ENCODE data around the gene CCSER1.
"Not testable (repeated sequence)": the region's sequence is repeated elsewhere in the genome, so short reads cannot be mapped to it uniquely, and the experiment has no call there.

CCSER1 gene

DNA sequence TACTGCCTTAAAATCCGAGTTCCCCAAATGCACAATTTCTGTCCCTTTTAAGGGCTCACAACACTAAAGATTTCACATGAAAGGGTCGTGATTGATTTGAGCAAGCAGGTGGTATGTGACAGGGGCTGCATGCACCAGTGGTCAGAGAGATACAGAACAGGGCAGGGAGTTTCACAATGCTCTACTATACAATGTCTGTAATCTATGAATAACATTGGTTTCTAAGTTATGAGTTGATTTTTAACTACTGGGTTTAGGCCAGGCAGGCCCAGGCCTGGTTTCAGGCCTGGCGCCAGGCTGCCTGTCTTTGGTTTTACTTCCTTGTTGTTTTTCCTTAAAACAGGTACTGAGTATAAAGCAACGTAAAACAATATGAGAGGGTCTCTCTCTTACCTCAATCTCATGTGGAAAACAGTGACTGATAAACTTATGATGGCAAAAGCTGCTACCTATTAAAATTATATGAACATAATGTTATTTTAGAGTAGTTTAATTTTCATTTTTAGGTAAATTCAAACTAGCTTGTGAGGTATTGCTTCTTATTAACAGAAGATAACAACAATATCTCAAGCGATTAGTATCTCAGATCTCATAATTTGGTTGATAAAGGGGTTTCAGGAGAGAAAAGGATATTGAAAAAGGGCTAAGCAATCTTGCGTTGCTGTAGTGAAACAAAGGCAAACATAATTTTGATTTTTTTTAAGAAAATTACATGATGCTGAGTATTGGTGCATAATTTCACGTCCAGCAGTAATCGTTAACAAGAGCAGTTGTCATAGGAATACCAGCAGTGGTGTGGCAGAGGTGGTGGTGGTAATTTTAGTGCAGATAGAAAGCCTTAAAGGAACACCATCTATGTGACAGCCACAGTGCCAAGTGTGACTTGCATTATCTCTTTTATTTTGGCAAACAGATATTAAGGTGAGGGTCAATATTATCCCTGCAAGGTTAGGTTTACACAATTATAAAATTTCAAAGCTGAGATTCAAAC, 1232.1 kb downstream of the CCSER1 start:
- no peak for DNase-seq (ENCODE audit: low read depth in 2 of 2)

DNA sequence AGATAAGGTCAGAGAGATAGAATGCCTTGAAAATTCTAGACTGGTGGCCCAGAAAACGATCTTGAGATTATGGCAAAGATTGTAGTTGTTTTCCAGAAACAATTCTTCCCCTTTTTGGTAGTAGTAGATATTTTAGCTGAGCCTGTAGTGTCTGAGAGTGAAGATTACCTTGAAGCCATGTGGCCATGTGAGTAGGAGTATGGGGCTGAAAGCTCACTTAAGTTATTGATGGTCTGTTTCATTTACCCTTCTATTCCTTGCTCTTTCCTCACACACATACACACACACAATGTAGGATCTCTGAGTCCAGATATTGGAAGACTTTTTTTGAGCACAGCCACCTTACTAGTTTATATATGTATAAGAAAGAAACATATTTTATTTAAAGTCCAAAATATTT, 1234.9 kb downstream of the CCSER1 start:
- no peak for DNase-seq (ENCODE audit: low read depth in 2 of 2)

DNA sequence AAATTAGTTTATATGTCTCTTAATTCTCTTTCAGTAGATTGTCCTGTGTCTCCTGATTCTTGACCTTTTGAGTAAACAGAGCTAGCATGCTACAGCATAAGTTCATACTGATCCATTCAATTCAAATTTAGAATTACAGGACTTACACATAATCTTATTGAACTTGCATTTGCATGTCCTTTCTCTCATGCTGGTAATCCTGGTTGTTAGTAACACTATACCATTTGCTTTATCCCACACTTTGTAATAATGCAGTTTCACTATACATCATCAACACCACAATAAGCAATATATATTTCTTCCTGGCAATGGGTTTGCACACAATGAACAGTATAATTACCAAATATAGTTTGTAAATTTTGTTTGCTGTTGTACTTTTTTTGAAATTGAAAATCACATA, 1239.4 kb downstream of the CCSER1 start:
- DNase-seq (ENCODE audit: low read depth in 2 of 2) = no peak

DNA sequence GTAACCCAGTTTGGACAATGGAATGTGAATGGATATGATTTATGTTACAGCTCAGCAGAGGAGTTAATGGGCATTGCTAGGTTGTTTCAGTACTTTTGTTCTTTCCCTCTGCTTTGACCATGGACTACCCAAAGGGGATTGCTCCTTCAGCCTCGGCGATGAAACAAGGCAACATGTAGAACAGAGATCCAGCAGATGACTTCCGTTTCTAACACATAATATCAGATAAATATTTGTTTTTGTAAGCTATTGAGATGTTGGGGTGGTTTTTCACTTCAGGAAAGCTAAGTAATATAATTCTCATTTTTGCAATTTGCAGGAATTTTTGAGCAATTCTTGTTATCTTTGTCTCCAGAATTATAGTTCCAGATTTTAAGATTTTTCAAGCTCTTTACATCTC, 1241.9 kb downstream of the CCSER1 start:
- DNase-seq (ENCODE audit: low read depth in 2 of 2) = no peak

DNA sequence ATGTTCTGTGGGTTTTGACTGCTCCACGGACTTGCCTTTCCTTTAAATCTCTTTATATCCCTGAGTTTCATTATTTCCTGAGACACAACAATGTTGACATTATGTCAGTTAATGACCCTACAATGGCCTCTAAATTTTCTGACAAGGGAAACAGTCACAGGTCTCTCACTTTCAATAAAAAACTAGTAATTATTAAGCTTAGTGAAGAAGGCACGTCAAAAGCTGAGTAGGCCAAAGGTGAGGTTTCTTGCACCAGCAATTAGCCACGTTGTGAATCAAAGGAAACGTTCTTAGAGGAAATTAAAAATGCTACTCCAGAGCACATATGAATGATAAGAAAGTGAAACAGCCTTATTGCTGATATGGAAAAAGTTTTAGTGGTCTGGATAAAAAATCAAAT, 1246.4 kb downstream of the CCSER1 start:
- no peak for DNase-seq (ENCODE audit: low read depth in 2 of 2)

DNA sequence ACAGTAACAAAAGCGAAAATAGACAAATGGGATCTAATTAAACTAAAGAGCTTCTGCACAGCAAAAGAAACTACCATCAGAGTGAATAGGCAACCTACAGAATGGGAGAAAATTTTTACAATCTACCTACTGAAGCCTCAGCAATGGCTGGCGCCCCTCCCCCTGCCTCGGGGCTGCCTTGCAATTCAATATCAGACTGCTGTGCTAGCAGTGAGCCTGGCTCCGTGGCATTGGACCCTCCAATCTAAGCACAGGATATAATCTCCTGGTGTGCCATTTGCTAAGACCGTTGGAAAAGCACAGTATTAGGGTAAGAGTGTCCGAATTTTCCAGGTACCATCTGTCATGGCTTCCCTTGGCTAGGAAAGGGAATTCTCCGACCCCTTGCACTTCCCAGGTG, 1278.2 kb downstream of the CCSER1 start:
- DNase-seq (ENCODE audit: low read depth in 2 of 2) = not testable (repeated sequence)

DNA sequence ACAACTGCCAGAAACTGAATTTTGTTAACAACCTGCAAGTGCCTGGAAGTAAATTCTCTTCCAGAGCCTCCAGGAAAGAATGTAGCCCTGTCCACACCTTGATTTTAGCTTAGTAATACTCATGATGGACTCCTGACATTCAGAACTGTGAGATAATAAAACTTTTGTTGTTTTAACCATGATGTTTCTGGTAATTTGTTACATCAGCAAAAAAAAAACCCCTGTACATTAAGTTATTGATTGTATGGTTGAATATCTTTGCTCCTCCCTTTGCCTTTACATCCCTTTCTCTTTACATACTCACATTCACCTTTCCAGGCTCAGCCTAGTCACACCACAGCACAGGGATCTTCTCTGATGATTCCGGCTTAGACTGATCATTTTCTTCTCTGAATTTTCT, 1294.8 kb downstream of the CCSER1 start:
- DNase-seq (ENCODE audit: low read depth in 2 of 2) = no peak

DNA sequence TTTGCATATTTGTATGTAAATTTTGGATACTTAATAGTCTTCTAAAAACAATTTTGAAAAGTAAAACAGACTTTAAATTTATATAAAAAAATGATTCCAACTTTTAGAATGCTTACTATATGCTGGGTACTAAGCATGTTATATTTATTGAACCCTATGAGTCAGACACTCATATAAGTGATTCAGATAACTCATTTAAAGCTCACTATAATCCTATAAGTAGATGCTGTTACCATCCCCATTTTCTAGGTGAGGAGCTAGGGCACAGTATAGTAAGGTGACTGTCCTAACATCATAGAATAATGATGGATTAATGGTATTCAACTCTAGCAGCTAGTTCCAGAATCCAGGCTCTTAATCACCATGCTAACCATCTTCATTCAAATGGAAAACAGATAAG, 1299.5 kb downstream of the CCSER1 start:
- DNase-seq (ENCODE audit: low read depth in 2 of 2) = no peak

DNA sequence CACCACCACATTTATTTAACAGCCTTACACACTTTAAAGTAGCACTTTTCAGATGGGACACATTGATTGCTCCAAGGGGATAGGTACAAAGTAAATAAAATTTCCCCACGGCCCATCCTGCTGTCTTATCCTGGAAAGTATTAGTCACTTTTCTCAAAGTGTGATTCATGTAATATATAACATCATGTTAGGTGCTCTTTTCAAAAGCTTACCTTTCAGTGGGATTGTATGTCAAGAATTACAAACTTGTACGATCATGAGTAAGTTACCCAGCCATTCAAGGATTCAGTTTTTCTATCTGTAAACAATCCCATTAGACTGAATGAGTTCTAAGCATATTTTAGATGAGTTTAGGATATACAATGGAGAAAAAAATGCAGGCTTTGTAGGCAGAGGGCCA, 1300.0 kb downstream of the CCSER1 start:
- DNase-seq (ENCODE audit: low read depth in 2 of 2) = no peak

DNA sequence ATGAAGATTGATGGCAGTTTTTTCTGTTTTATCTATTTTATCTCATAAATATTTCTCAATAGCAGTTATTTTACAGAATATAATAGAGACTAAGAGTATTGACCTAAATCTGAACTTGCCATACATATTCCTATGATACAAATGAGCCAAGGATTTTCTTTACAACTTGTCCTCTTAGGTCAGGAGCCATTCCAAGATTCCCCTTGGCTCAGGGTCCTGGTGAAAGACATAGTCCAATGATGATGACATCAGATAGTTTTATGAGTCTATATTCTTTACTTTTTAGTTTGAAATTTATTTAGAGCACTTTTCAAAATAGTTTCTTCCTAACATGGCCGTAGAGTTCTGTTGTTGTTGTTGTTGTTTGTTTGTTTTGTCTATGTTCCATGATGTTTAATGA, 1307.4 kb downstream of the CCSER1 start:
- no peak for DNase-seq (ENCODE audit: low read depth in 2 of 2)

DNA sequence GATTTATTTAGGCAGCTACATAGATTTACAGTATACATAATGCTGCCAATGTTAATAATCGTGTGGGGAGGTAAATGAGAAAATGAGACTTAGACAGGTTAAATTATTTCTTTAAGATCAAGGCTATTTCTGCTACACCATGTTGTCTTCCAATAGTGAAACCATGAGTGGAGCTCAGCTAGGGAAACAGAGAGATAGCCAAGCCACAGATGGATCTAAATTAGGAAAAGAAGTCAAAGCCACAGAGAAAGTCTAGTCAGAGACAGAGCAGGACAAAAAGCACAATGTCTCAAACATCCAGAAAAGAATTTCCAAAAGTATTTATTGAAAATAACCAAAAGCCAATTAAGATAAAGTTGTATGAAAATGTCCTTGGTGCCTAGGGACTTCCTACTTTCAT, 1309.4 kb downstream of the CCSER1 start:
- DNase-seq (ENCODE audit: low read depth in 2 of 2) = no peak

DNA sequence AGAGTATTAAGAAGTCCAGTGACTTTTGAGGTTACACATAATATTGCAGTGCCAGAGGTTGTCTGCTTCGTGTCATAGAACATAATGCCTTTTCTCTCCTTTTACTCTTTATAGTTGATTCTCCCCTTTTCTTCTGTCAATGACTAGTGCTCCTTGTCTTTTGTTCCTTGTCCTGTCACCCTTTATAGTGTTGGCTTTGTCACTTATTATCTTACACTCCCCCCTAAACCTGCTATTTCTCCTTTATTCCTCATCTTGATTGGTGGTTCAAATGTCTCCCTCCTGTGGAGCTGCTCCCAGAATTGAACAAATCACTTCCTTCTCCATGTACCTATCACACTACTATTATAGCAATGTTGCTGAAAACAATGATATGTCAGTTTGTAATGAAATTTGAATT, 1320.0 kb downstream of the CCSER1 start:
- no peak for DNase-seq (ENCODE audit: low read depth in 2 of 2)

DNA sequence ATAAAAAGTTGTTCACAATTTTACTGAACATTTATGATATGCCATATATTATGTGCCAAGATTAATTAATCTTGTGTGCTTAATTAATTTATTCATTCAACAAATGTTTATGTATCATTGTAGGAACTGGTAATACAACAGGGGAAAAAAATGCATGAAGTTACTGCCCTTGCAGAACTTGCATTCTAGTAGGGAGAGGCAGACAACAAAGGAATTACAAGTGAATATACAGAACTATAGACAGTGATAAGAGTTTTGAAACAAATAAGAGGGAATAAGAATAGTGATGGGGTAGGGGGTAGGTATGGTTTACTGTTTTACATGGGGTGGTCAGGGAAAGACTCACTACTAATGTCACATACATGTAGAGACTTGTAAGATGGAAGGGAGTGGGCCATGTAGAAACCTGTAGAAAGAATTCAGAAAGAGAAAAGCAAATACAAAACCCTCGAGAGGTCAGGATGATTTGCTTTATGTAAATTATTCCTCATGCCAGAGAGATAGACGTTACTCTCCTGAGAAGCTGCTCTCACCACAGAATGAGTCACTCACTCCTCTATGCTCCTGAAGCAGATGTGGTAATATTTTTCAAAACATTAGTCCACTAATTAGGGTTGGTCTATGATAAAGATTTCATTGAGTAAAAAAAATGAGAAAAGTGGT, 1321.6 kb downstream of the CCSER1 start:
- DNase-seq (ENCODE audit: low read depth in 2 of 2) = no peak

DNA sequence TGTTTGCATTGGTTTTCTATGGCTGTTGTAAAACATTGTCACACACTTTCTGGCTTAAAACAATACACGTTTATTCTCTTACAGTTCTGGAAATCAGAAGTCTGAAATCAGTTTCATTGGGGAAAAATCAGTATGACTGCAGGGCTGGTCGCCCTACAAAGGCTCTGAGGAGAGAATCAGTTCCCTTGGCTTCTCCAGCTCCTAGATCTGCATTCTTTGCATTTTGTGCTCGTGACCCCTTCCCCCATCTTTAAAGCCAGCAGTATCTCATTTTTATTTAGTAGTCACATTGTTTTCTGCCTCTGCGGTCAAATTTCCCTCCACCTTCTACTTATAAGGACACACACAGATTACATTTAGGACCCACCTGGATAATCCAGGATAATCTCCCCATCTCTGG, 1326.9 kb downstream of the CCSER1 start:
- DNase-seq (ENCODE audit: low read depth in 2 of 2) = no peak

DNA sequence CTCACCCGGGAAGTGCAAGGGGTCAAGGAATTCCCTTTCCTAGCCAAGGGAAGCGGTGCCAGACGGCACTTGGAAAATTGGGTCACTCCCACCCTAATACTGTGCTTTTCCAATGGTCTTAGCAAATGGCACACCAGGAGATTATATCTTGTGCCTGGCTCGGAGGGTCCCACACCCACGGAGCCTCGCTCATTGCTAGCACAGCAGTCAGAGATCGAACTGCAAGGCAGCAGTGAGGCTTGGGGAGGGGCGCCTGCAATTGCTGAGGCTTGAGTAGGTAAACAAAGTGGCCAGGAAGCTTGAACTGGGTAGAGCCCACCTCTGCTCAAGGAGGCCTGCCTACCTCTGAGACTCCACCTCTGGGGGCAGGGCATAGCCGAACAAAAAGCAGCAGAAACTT, 1335.4 kb downstream of the CCSER1 start:
- DNase-seq (ENCODE audit: low read depth in 2 of 2) = not testable (repeated sequence)

DNA sequence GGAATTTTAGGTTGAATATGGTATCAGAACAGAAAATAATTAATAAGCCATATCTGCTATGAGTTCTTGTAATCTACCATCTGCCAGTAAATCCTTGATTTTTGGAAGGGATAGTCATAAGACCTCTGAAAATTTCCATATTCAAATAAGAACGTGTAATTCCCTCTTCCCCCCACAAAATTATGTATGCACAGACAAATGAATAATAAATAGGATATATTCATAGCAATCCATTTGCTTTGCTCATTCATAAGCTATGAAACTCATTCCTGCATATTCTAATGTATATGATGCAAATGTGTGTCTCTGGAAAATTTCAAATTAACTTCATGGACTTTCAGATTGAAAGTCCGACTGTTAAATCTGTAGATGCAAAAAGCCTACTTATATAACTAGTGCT, 1343.5 kb downstream of the CCSER1 start:
- no peak for DNase-seq (ENCODE audit: low read depth in 2 of 2)

DNA sequence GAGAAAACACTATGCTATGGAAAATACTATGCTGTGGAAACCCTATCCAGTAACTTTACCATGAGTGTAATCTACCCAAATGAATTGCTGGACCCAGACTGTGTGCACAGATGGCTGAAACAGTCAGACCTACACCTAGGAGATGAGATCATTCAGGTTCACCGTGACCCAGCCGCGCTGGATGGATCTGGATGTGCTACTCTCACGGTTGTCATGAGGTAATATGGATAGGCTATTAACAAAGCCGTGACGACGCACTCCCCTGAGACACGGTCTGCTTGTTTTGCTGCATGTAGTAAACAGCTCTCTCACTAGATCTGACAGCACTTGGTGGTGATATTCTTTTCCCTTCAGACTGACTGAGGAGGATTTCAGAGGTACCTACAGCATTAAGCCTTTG, 1344.1 kb downstream of the CCSER1 start:
- DNase-seq (ENCODE audit: low read depth in 2 of 2) = no peak

DNA sequence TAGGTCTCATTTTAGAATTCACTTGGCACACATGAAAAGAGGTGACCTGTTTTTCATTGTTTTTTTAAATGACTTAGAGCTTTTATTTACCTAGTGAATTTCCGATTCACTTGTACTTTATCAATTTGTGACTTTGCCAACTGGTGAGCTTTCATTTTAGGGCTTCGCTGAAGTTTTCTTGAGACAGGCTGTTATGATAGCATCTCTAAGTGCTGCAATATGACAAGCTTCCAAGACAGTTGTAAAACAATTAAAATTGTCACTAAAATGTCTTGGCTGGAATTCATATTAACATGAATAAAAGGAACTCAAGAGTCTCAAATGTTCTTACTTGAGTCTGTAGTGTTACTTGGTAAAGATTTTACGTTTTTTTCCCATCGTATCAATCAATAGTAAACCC, 1344.9 kb downstream of the CCSER1 start:
- no peak for DNase-seq (ENCODE audit: low read depth in 2 of 2)

DNA sequence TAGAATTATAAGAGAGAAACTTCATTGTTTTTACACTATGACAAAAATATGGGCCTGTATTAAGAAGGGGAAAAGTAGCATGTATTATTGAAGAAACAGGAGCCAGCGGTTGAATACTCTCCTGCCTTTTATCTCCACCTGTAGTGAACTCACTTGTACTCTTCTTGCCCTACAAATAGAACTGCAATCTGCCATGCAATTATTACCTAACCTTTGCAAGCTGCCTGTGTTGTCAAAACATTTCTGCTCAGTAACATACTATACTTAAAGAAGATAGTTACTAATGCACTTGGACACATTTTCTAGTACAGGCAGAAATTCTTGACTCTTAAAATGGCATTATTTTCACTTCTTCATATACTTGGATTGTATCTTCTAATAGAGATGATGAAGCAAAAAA, 1358.2 kb downstream of the CCSER1 start:
- DNase-seq (ENCODE audit: low read depth in 2 of 2) = no peak

DNA sequence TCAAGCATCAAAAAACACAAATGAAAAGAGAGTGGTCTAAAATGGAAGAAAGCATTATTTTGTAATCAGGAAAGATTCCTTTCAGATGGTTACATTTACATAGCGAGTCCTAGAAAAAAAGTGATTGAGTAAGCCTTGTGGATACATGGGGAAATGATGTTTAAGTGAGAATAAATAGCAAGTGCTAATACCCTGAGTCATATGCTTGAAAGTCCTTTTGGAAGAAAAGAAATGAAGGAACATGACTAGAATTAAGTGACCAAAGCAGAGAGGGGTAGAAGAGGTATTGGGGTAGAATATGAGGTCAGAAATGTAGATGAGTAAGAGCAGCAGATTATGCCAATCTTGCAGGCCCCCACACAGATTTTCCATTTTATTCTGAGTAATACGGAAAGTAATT, 1361.8 kb downstream of the CCSER1 start:
- DNase-seq (ENCODE audit: low read depth in 2 of 2) = no peak

DNA sequence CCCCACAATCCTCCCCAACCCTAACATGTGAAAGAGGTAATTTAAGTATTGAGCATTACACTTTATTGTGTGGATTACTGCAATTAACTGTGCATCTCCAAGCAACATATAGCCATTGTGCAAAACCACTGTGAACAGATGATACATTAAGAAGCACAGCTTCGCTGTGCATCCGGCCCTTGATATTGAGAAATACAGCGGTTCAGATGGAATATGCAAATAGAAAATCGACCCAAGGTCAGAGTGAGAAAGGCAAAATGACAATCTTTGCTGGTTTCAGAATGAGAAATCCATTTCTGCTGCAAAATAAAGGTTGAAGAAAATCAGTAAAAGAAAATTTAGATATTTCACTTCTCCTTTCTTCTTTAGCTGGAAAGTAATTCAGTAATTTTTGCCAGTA, 1370.7 kb downstream of the CCSER1 start:
- DNase-seq (ENCODE audit: low read depth in 2 of 2) = no peak

DNA sequence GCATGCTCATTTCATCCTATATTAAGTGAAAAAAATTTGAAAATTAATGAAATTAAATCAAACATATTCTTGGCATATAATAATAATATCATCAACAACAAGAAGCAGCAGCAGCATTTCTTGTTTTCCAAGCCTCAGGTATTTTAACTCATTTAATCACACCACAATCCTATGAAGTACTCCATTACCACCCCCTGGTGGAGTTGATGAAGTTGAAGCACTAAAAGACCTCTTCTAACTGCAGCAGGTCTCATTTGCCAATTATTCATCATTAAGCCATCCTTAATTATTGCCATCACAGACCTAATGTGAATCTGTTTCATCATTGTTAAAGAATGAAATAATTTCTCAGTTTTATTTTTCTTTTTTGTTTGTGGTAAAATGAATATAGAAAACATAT, 1375.2 kb downstream of the CCSER1 start:
- no peak for DNase-seq (ENCODE audit: low read depth in 2 of 2)

DNA sequence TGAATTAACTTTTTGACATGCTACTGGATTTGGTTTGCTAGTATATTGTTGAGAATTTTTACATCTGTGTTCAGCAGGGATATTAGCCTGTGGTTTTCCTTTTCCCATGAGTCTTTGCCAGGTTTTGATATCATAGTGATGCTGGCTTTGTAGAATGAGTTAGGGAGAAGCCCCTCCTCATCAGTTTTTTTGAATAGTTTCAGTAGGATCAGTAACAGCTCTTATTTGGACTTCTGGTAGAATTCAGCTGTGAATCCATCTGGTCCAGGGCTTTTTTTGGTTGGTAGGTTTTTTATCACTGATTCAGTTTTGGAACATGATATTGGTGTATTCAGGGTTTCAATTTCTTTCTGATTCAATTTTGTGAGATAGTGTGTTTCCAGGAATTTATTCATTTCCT, 1386.1 kb downstream of the CCSER1 start:
- DNase-seq (ENCODE audit: low read depth in 2 of 2) = no peak

Measured in stimulated activated CD8-positive, alpha-beta memory T cell treated with anti-CD3 and anti-CD28 coated beads, Interleukin-7, amount 100 ng/mL, for 4 hours (primary cell).